ENCODE data around the gene SLIT3.

The SLIT3 gene

GRCh38 chr5:168843277-168844015, 457.5 kb downstream of the SLIT3 start:
- no peak for DNase-seq

- no peak for DNase-seq
Measured at GRCh38 chr5:168842571-168843205, 458.3 kb downstream of the SLIT3 start.

- no peak for DNase-seq
Measured at GRCh38 chr5:168837852-168838251, 463.1 kb downstream of the SLIT3 start.

DNA sequence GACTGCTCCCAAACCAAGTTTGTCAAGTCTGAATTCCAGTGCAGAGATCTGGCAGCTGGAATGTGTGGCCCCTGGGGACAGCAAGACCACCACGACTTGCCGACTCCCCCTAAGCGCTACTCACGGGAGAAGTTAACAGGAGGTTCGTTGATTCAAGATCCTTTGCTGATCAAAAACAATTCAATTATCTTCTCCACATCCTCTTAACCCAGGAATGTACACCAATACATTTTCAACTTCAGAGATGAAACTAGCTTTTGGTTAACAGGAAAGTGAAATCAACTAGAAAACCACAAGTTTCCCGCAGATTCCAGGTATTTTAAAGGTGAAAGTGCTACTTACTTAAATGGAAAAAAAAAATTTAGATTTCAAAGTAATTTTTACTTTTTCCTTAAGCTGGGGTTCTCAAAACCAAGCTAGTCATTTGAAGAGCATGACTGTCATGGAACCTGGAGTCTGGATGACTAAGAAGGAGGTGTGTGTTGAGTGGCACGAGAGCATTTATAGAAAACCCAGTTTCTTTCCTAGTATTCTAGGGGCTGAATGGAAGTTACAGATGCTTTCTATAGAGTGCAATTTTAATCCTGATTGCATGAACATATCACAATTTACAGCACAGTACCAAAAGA, 464.2 kb downstream of the SLIT3 start:
- DNase-seq = no peak

- DNase-seq = no peak
Measured at GRCh38 chr5:168833936-168834335, 467.0 kb downstream of the SLIT3 start.

GRCh38 chr5:168833383-168833782, 467.6 kb downstream of the SLIT3 start:
- no peak for DNase-seq

DNA sequence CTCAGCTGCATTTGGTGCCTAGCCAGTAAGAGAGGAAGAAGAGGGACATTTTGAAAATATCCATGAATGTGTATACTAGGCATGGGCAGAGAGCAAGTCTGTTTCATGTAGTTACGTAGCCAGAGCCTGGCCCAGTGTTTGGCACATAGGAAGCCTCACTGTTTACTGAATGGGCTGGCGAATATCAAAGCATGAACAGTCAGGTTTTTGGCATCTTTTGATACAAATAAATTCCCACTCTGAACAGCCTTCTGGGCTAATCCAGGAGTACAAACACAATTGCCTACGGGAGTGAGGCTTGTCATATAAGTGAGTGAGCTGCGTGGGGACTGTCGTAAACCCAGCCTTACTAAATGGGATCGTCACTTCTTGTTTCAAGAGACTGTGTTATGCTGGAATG, 468.6 kb downstream of the SLIT3 start:
- no peak for DNase-seq

DNA sequence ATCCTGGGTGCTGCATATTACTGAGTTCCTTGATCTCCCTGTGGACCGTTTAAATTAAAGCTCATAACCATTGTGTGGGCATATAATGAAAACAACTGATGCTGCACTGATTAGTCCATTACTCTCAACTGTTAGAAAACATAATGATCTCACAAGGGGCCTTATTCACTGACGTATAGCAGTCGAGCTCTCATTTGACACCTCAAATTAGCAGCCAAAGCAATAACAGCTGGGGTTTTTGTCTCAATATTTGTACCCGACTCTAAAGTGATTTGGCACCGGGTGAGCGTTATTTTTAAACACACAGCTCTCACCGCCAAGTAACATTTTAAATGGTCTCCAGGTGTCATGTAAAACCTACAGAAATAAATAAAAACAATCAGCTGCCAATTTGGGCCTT, 469.6 kb downstream of the SLIT3 start:
- no peak for DNase-seq

DNA sequence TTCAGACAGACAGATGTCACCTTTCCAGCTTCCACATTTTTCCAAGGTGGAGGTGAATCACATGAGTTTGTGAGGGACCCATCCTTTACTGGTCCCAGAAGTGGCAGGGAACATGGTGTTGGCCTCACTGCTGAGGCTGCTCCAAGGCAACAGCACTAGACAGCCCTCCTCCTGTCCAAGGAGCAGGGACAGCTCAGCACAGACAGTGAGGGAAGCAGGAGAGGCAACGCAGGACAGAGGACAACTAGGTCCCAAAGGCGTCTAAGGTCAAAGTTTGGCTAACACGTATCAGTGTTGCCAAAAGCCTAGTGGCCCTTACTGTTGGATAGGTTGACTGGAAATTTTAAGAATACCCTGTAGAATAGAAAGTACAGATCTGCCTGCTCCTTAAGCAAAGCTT, 470.1 kb downstream of the SLIT3 start:
- DNase-seq = no peak

DNA sequence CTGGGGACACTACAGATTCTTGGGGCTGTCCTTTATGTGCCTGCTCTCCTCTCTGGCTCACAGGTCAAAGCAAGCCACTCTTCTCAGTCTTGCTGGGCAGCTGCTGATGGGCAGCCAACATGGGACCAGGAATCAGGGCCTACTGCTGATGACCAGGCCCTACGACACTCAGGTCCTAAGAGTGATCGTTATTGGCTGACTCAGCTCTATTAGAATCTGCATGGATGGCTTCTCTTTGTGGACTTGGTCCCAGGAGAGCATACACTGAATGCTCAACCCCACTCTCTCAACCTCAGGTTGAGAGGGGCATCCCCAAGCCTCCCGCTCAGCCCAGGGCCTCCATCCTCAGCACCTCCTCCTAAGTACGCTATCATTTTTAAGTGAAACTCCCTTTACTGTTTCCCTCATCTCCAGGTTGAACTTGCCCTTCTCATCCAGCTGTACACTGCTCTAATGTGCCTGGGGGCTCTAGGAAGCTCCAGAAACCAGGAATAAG, 471.0 kb downstream of the SLIT3 start:
- no peak for DNase-seq

DNA sequence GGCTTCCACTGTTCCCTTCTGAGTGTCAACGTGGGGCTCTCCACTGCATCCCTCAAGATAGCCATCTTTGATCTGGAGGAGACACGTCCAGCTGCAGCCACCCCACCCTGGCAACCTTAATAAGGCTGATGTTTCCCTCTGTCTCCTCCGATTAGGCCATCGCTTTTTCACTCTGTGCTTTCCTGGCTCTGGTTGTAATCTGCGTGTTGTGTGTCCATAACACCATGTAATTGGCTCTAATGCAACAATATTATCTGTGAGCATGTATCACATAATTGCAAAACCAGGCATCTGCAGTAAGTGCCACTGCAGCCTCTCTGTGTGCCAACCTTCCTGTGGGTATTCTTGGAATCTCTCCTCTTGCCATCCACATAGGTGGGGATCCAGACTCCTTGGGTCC, 471.9 kb downstream of the SLIT3 start:
- DNase-seq = no peak

DNA sequence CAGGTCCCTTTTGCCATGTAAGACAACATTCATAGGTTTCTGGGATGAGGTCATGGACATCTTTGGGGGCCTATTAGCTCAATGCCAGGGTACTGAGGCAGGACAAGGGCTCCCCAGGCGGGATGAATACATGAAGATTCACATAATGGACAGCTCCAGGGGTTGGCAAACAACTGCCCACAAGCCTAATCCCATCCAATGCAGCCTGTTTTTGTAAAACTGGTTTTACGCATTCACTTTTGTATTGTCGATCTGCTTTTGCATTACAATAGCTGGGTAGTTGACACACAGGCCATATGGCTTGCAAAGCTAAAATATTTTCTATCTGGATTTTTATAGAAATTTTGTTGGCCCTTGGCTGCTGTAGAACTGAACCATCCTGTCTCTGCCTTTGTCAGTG, 473.3 kb downstream of the SLIT3 start:
- DNase-seq = no peak

DNA sequence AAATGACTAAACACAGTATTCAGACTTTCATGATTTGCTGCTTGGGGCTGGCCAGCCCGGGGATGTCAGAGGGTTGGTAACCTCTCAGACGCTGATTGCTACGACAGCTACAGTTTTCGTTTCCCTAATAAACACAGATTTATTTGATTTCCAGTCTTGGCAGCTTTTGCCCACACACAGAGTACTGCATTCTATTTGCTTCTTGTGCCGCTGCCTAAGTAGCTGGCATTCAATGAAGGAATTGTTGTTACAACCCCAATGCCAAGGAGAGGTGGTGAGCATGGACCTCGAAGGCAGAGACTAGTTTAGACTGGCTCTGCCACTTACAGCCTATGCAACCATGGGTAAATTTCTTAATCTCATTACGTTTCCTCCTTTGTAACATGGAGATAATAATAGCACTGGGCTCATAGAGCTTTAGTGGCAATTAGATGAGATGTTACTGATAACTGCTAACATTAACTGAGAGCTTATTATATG, 474.7 kb downstream of the SLIT3 start:
- DNase-seq = no peak

DNA sequence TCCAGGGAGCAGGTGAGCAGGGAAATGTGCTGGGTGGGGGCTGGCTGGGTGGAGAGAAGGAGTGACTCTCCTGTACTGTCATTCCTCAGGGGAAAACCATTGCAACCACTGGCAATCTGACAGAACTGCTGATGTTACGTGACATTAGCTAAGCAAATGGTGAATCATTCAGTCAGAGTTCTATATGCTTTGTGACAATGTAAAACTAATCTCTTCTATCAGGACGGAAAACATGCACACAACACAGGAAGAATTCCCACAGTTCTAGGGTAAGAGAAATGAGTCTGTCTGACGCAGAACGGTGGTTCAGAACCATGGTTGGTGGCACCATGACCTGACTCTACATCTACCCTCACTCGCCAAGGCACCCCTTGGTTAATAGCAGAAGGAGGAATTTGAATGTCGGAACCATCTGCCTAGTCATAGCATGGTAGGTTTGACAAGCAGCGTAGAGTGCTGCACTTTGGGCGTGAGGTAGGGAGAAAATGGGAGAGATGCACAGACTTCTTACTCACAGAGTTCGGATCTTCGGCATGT, 478.1 kb downstream of the SLIT3 start:
- no peak for DNase-seq

DNA sequence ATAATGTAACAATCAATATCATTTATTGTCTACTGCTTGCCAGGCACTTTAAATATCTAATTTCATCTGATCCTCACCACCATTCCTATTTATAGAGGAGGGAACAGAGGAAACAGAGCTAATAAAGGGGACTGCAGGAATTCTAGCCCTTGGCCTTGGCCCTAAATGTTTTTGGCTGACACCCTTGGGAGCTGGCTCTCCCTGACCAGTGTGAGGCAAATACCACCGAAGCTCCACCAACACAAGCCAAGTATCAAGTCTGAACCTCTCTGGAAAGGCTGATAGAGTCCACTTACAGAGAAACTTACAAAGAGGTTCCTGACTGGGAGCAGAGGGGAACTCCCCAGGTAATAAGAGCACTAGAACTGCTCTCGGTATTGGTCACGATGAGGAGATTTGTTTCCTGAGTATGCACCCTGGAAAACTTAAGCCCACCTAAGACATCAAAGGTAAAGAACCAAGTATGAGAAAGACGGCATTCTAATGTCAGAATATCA, 478.6 kb downstream of the SLIT3 start:
- DNase-seq = no peak

DNA sequence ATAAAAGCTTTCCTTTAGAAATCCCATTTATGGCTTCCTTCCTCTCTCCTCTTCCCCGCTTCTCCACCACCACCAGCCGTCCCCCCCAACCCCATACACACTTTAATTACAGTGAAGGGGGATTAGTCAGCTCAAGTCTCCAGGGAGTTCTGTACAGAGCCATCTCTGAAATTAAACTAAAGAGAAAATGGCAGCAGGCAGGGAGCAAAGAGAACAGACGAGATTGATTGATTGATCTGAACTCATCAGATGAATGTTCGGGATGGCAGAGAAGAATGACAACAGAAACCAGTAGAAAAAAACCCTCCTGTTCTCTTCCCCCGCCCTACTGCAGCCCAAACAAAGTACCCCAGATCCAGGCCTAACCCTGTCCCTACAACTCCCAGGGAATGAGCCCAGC, 480.1 kb downstream of the SLIT3 start:
- no peak for DNase-seq

DNA sequence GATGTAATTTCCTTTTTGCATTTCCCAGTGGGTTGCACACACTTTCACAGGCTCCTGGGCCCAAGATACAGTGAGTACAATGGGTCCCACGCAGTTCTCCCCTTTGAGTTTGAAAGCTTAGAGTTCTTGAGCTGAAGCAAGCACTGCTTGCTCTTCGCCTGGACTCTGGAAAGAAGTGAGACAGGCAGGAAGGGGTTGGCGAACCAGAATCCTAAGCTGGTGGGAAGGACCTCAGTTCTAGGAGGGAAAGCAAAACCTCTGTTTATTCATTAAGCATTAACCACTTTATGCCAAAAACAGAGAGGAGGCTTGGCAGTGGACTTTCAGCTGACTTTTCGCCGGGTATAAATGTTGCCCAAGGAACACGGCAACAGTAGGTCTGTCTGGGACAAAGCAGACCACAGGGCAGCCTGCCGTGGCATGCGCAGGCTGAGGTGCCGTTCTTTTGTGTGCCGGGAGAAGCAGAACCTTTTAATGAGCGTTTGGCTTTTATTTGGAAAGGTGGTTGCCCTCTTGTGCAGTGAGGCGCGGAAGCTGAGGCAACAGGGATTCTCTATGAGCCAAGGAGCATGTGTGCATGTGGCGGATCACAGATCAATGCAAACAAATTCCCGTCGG, 481.8 kb downstream of the SLIT3 start:
- no peak for DNase-seq

DNA sequence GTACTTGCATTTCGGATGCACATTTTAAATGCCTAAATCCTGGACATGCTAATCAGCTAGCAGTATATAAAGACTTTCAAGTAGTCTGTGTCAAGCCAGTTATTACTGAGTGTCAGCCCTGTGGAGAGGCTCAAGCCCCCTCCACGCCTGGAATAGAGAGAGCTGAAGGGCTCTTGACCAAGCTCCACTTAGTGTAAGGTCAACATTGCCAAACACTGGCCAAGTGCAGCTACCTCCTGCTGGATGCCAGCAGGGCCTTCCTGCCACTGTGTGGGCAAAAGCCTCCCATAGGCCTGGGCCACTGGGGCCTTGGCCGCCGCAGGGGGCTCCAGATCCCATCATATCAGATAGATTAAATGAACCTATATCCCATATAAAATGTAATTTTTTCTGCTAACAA, 482.4 kb downstream of the SLIT3 start:
- no peak for DNase-seq

DNA sequence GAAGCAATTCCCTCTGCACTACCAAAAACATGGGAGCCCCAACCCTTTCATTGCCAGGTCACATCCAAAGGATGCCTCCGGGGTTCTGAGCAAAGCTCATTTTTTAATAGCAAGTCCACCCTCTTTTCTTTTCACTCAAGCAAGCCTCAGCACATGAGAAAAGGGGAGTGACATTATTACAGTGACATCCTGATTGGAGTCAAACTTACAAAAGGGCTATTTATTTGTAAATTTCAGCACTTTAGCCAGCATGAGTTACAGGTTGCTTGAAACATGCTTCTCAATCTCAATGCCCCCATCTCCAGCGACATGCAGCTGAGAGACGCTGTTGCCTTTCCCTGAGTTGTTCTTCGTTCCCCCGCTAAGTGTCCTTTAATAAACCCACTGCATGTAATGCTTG, 483.3 kb downstream of the SLIT3 start:
- no peak for DNase-seq

GRCh38 chr5:168816661-168817060, 484.3 kb downstream of the SLIT3 start:
- DNase-seq = no peak

GRCh38 chr5:168813184-168813968, 487.6 kb downstream of the SLIT3 start:
- DNase-seq = no peak

DNA sequence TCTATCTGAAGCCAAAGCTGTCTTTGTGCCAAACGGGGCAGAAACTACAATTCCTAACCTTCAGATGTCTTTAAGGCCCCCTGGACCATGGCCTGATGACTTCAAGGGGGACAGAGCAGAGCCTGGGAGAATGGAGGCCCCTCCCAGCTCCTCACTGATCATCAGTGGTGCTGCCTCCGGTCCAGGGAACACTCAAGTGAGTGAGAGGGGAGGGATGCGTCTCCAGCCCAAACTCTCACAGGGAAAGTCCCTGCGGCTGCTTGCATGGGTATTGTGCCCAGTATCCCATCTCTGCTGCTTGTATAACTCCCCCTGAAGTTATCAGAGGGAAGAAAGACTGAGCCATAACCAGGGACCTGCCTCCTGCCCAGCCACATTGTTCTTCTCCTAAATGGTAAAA, 490.3 kb downstream of the SLIT3 start:
- no peak for DNase-seq
